NB4 (cell line): ENCODE results near the gene FGF12.

Experiments used
- CTCF ChIP-seq: IDR thresholded peaks from one replicate; pipeline ENCODE4 v1.5.1; 2012; ENCODE audit warnings: low read depth, low read length
- MYC ChIP-seq: IDR thresholded peaks from 2 replicates; pipeline ENCODE4 v1.6.1; 2011; ENCODE audit warnings: low read depth, low read length
- POLR2A ChIP-seq: IDR thresholded peaks from 2 replicates; pipeline ENCODE4 v1.6.1; 2011; ENCODE audit warnings: mild to moderate bottlenecking; ENCODE audit not compliant: insufficient read length; ENCODE audit errors: extremely low read depth
- TF ChIP-seq, protein P1 (sequence below): IDR thresholded peaks from 2 replicates; pipeline ENCODE4 v1.6.1; 2011; ENCODE audit warnings: low read depth, low read length

GRCh38 chr3:192543163-192543562 is 184.2 kb downstream of the FGF12 start:
- TF ChIP-seq CTCF (no peak), POLR2A (no peak), MYC (no peak)
- TF ChIP-seq, protein P1, sequence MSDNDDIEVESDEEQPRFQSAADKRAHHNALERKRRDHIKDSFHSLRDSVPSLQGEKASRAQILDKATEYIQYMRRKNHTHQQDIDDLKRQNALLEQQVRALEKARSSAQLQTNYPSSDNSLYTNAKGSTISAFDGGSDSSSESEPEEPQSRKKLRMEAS, result no peak
